Measurements from ENCODE around the gene DGAT2.

DGAT2 gene

DNA sequence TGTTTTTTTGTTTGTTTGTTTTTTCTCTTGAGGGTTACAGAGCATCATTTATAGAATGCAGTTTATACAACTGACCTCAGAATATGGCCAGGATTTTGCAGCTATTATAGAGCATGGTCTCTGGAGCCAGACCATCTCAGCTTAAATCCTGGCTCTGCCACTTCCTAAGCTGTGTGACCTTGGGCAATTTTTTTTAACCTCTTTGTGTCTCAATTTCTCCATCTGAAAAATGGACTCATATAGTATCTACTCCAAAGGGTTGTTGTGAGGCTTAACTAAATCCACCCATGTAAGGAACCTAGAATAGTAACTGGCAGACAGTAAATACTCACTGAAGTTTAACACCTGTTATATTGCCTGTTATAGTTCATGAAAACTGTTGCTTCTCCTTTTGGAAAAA is 8.3 kb upstream of the DGAT2 start:
- no peak overlapping the region for H3K4me3 ChIP-seq (ENCODE audit: low read depth in 1 of 2, low read length in 2 of 2)
- no peaks in the 10 kb centered on the region for H3K9me3 ChIP-seq (ENCODE audit: control insufficient read depth in 1 of 2, low read length in 2 of 2)
- no peaks in the 10 kb centered on the region for H3K36me3 ChIP-seq (ENCODE audit: control insufficient read depth in 1 of 2, insufficient read depth in 2 of 2, low read length in 2 of 2)
- H3K4me1 ChIP-seq (ENCODE audit: control insufficient read depth in 1 of 2, insufficient read depth in 2 of 2, low read length in 2 of 2): no peaks in the 10 kb centered on the region
- H3K27me3 ChIP-seq (ENCODE audit: low read depth, low read length): no peaks in the 10 kb centered on the region
- no peak overlapping the region for H3K27ac ChIP-seq (ENCODE audit: low read length)

GRCh38 chr11:75760710-75761493 is 7.7 kb upstream of the DGAT2 start:
- Histone ChIP-seq H3K9me3 (ENCODE audit: control insufficient read depth in 1 of 2, low read length in 2 of 2) (no peaks in the 10 kb centered on the region), H3K27me3 (ENCODE audit: low read depth, low read length) (no peaks in the 10 kb centered on the region), H3K4me1 (ENCODE audit: control insufficient read depth in 1 of 2, insufficient read depth in 2 of 2, low read length in 2 of 2) (no peaks in the 10 kb centered on the region), H3K36me3 (ENCODE audit: control insufficient read depth in 1 of 2, insufficient read depth in 2 of 2, low read length in 2 of 2) (no peaks in the 10 kb centered on the region), H3K27ac (ENCODE audit: low read length) (no peak overlapping the region), H3K4me3 (ENCODE audit: low read depth in 1 of 2, low read length in 2 of 2) (no peak overlapping the region)

- no peak overlapping the region for H3K4me3 ChIP-seq (ENCODE audit: low read depth in 1 of 2, low read length in 2 of 2)
- no peaks in the 10 kb centered on the region for H3K27me3 ChIP-seq (ENCODE audit: low read depth, low read length)
- H3K4me1 ChIP-seq (ENCODE audit: control insufficient read depth in 1 of 2, insufficient read depth in 2 of 2, low read length in 2 of 2): no peaks in the 10 kb centered on the region
- H3K27ac ChIP-seq (ENCODE audit: low read length): no peak overlapping the region
- H3K9me3 ChIP-seq (ENCODE audit: control insufficient read depth in 1 of 2, low read length in 2 of 2): no peaks in the 10 kb centered on the region
- no peaks in the 10 kb centered on the region for H3K36me3 ChIP-seq (ENCODE audit: control insufficient read depth in 1 of 2, insufficient read depth in 2 of 2, low read length in 2 of 2)
These were observed 6.4 kb upstream of the DGAT2 start for GRCh38 chr11:75762158-75762557.

- no peak overlapping the region for H3K4me3 ChIP-seq (ENCODE audit: low read depth in 1 of 2, low read length in 2 of 2)
- H3K9me3 ChIP-seq (ENCODE audit: control insufficient read depth in 1 of 2, low read length in 2 of 2): no peaks in the 10 kb centered on the region
- H3K4me1 ChIP-seq (ENCODE audit: control insufficient read depth in 1 of 2, insufficient read depth in 2 of 2, low read length in 2 of 2): peaks cover 0 to 5% of the 10 kb centered on the region in 2 donors
- H3K27ac ChIP-seq (ENCODE audit: low read length): no peak overlapping the region
- H3K27me3 ChIP-seq (ENCODE audit: low read depth, low read length): no peaks in the 10 kb centered on the region
- no peaks in the 10 kb centered on the region for H3K36me3 ChIP-seq (ENCODE audit: control insufficient read depth in 1 of 2, insufficient read depth in 2 of 2, low read length in 2 of 2)
These were observed 5.7 kb upstream of the DGAT2 start for GRCh38 chr11:75762885-75763284.

DNA sequence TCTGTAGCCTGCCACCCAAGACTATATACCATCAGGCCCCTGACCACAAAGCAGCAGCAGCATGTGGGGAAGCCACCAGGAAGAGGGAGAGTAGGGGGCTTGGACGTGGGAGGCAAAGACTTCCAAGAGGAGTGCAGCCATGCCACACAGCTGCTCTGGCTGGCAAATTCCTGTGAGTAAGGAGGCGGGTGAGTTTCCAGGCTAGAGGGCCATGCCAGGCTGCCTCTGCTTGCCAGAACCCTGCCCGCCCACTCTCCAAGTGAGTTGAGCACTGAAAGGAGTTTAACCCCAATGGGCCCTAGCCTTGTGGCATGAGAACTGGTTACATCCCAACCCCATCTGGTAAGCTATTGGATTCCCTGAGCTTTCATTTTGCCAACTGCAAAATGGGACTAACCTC is 4.7 kb upstream of the DGAT2 start:
- H3K4me1 ChIP-seq (ENCODE audit: control insufficient read depth in 1 of 2, insufficient read depth in 2 of 2, low read length in 2 of 2): peaks cover 0 to 14% of the 10 kb centered on the region in 2 donors
- H3K4me3 ChIP-seq (ENCODE audit: low read depth in 1 of 2, low read length in 2 of 2): no peak overlapping the region
- H3K27ac ChIP-seq (ENCODE audit: low read length): no peak overlapping the region
- H3K36me3 ChIP-seq (ENCODE audit: control insufficient read depth in 1 of 2, insufficient read depth in 2 of 2, low read length in 2 of 2): no peaks in the 10 kb centered on the region
- H3K9me3 ChIP-seq (ENCODE audit: control insufficient read depth in 1 of 2, low read length in 2 of 2): no peaks in the 10 kb centered on the region
- H3K27me3 ChIP-seq (ENCODE audit: low read depth, low read length): no peaks in the 10 kb centered on the region

DNA sequence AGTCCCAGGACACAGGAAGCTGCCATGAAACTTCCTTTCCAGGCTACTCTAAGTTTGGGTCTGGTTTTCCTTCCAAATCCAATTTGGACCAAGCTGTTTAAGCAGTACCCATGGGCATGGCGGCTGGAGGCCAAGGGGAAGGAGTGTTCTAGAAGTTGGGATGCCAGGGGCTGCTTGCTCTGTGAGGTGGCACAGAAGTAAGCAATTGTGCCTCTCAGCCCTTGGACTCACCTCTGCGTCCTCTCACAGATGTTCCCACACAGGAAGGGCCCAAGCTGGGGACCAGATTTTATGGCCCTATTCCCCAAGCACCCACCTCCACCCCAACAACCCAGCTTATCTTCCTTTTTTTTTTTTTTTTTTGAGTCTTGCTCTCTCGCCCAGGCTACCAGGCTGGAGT is 3.5 kb upstream of the DGAT2 start:
- Histone ChIP-seq H3K27me3 (ENCODE audit: low read depth, low read length) (no peaks in the 10 kb centered on the region), H3K27ac (ENCODE audit: low read length) (no peak overlapping the region), H3K4me1 (ENCODE audit: control insufficient read depth in 1 of 2, insufficient read depth in 2 of 2, low read length in 2 of 2) (peaks cover 0 to 15% of the 10 kb centered on the region in 2 donors), H3K4me3 (ENCODE audit: low read depth in 1 of 2, low read length in 2 of 2) (no peak overlapping the region), H3K36me3 (ENCODE audit: control insufficient read depth in 1 of 2, insufficient read depth in 2 of 2, low read length in 2 of 2) (no peaks in the 10 kb centered on the region), H3K9me3 (ENCODE audit: control insufficient read depth in 1 of 2, low read length in 2 of 2) (no peaks in the 10 kb centered on the region)

DNA sequence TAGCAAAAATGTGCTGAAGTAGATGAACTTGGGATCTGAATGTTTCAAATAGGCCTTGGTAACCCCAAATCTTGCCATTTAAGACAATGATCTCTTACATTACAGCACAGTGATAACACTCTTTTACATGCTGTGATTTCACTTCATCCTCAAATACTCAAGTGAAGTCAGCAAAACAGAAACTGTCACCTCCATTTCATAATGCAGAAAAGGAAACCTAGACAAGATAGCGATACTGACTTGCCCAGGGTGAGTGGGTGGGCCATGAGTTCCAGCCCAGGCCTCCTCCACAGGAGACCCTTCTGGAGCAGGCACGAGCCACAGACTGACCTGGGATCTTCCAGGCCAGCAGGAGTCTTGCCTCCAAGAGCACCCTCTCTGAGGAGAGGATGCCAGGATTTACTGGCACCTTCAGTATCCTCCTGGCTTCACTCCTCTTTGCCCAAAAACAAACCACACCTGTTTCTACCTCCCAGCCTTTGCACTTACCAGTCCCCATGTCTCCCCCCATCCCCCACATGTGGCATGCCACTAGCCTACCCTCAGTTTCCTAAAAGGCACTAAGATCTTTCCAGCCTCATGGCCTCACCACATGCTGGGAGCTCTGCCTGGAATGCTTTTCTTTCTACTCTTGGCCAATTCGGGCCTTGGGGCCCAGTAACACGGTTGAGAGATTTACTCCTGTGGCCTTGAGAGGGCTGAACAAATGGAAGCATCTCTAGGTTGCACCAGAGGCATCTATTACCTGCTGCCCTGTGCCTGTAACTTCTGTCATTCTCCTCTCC is 1.9 kb upstream of the DGAT2 start:
- Histone ChIP-seq H3K36me3 (ENCODE audit: control insufficient read depth in 1 of 2, insufficient read depth in 2 of 2, low read length in 2 of 2) (no peaks in the 10 kb centered on the region), H3K27ac (ENCODE audit: low read length) (no peak overlapping the region), H3K9me3 (ENCODE audit: control insufficient read depth in 1 of 2, low read length in 2 of 2) (no peaks in the 10 kb centered on the region), H3K4me3 (ENCODE audit: low read depth in 1 of 2, low read length in 2 of 2) (no peak overlapping the region), H3K27me3 (ENCODE audit: low read depth, low read length) (no peaks in the 10 kb centered on the region), H3K4me1 (ENCODE audit: control insufficient read depth in 1 of 2, insufficient read depth in 2 of 2, low read length in 2 of 2) (peaks cover 0 to 15% of the 10 kb centered on the region in 2 donors)

GRCh38 chr11:75767228-75767572 is 1.4 kb upstream of the DGAT2 start:
- Histone ChIP-seq H3K9me3 (ENCODE audit: control insufficient read depth in 1 of 2, low read length in 2 of 2) (no peaks in the 10 kb centered on the region), H3K36me3 (ENCODE audit: control insufficient read depth in 1 of 2, insufficient read depth in 2 of 2, low read length in 2 of 2) (no peaks in the 10 kb centered on the region), H3K27me3 (ENCODE audit: low read depth, low read length) (no peaks in the 10 kb centered on the region), H3K27ac (ENCODE audit: low read length) (no peak overlapping the region), H3K4me3 (ENCODE audit: low read depth in 1 of 2, low read length in 2 of 2) (no peak overlapping the region), H3K4me1 (ENCODE audit: control insufficient read depth in 1 of 2, insufficient read depth in 2 of 2, low read length in 2 of 2) (peaks cover 0 to 15% of the 10 kb centered on the region in 2 donors)

- Histone ChIP-seq H3K27ac (ENCODE audit: low read length) (no peak overlapping the region), H3K4me1 (ENCODE audit: control insufficient read depth in 1 of 2, insufficient read depth in 2 of 2, low read length in 2 of 2) (peaks cover 0 to 15% of the 10 kb centered on the region in 2 donors), H3K36me3 (ENCODE audit: control insufficient read depth in 1 of 2, insufficient read depth in 2 of 2, low read length in 2 of 2) (no peaks in the 10 kb centered on the region), H3K9me3 (ENCODE audit: control insufficient read depth in 1 of 2, low read length in 2 of 2) (no peaks in the 10 kb centered on the region), H3K27me3 (ENCODE audit: low read depth, low read length) (no peaks in the 10 kb centered on the region), H3K4me3 (ENCODE audit: low read depth in 1 of 2, low read length in 2 of 2) (peak overlapping the region in 1 of 2 donors; percentile 51)
These were observed 826 bp upstream of the DGAT2 start for GRCh38 chr11:75767793-75768111.

DNA sequence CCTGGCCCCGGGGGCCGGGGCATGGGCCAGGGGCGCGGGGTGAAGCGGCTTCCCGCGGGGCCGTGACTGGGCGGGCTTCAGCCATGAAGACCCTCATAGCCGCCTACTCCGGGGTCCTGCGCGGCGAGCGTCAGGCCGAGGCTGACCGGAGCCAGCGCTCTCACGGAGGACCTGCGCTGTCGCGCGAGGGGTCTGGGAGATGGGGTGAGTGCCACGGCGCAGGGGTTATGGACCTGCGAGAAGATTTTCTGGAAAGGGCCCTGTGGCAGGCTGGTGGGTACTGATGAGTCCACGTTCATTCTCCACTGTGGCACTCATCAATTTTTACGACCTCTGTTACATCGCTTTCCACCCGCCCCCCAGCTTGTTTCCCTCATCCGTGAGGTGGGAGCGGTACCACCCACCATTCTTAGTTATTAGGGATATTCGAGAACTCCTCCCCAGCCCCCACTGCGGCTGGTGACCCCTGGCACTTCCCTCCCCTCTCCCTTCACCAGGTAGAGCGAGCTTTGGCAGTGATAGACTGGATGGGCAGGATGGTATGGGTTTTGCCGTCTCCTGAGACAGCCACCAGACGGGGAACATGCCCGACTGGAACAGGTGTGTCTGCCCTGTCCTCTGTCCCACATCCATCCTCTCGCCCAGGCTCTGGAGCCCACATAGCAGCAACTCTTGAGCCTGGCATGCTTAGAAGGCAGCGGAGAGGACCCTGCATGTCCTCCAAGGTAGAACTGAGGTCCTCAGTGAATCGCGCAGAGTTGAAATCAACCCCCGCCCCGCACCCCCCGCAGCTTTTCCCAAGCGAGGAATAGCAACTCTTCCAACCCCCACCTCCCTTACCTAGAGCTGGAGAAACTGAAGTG is 562 bp downstream of the DGAT2 start:
- Histone ChIP-seq H3K9me3 (ENCODE audit: control insufficient read depth in 1 of 2, low read length in 2 of 2) (no peaks in the 10 kb centered on the region), H3K27me3 (ENCODE audit: low read depth, low read length) (no peaks in the 10 kb centered on the region), H3K27ac (ENCODE audit: low read length) (no peak overlapping the region), H3K4me3 (ENCODE audit: low read depth in 1 of 2, low read length in 2 of 2) (peak overlapping the region in 1 of 2 donors; percentile 51), H3K36me3 (ENCODE audit: control insufficient read depth in 1 of 2, insufficient read depth in 2 of 2, low read length in 2 of 2) (no peaks in the 10 kb centered on the region), H3K4me1 (ENCODE audit: control insufficient read depth in 1 of 2, insufficient read depth in 2 of 2, low read length in 2 of 2) (peaks cover 0 to 15% of the 10 kb centered on the region in 2 donors)

GRCh38 chr11:75770102-75770501 is 1.5 kb downstream of the DGAT2 start:
- no peaks in the 10 kb centered on the region for H3K9me3 ChIP-seq (ENCODE audit: control insufficient read depth in 1 of 2, low read length in 2 of 2)
- peaks cover 0 to 15% of the 10 kb centered on the region in 2 donors for H3K4me1 ChIP-seq (ENCODE audit: control insufficient read depth in 1 of 2, insufficient read depth in 2 of 2, low read length in 2 of 2)
- H3K27ac ChIP-seq (ENCODE audit: low read length): no peak overlapping the region
- H3K4me3 ChIP-seq (ENCODE audit: low read depth in 1 of 2, low read length in 2 of 2): no peak overlapping the region
- no peaks in the 10 kb centered on the region for H3K36me3 ChIP-seq (ENCODE audit: control insufficient read depth in 1 of 2, insufficient read depth in 2 of 2, low read length in 2 of 2)
- H3K27me3 ChIP-seq (ENCODE audit: low read depth, low read length): no peaks in the 10 kb centered on the region
